ENCODE results near the gene KLHL40.

Gene KLHL40

GRCh38 chr3:42705058-42705767, 19.9 kb downstream of the KLHL40 start:
- Histone ChIP-seq H3K9ac (ENCODE audit: insufficient read length) (no peak overlapping the region), H3K9me3 (ENCODE audit: low read depth, low read length) (no peaks in the 10 kb centered on the region), H3K36me3 (ENCODE audit: insufficient read depth, low read length) (no peaks in the 10 kb centered on the region), H3K4me3 (no peak overlapping the region), H3K27ac (no peak overlapping the region)
- no peak for DNase-seq (ENCODE audit: low read depth, low spot score)
- TF ChIP-seq EZH2 (IDR thresholded peaks at IDR 0.05) = no peak
- TF ChIP-seq FOXP2 (optimal IDR thresholded peaks at IDR 0.05; ENCODE audit: control extremely low read depth, extremely low read length, insufficient read depth) = no peak

- DNase-seq (ENCODE audit: low read depth, low spot score) = no peak
- no peak for TF ChIP-seq FOXP2 (optimal IDR thresholded peaks at IDR 0.05; ENCODE audit: control extremely low read depth, extremely low read length, insufficient read depth)
- TF ChIP-seq EZH2 (IDR thresholded peaks at IDR 0.05) = no peak
- TF ChIP-seq POLR2AphosphoS5 (IDR thresholded peaks at IDR 0.05; ENCODE audit: borderline replicate concordance, low read depth, low read length) = no peak
- no peak overlapping the region for H3K27ac ChIP-seq
- no peak overlapping the region for H3K4me3 ChIP-seq
- no peak overlapping the region for H3K9ac ChIP-seq (ENCODE audit: insufficient read length)
- H3K9me3 ChIP-seq (ENCODE audit: low read depth, low read length) = no peaks in the 10 kb centered on the region
- no peaks in the 10 kb centered on the region for H3K36me3 ChIP-seq (ENCODE audit: insufficient read depth, low read length)
These were observed 20.7 kb downstream of the KLHL40 start for GRCh38 chr3:42705962-42706585.

DNA sequence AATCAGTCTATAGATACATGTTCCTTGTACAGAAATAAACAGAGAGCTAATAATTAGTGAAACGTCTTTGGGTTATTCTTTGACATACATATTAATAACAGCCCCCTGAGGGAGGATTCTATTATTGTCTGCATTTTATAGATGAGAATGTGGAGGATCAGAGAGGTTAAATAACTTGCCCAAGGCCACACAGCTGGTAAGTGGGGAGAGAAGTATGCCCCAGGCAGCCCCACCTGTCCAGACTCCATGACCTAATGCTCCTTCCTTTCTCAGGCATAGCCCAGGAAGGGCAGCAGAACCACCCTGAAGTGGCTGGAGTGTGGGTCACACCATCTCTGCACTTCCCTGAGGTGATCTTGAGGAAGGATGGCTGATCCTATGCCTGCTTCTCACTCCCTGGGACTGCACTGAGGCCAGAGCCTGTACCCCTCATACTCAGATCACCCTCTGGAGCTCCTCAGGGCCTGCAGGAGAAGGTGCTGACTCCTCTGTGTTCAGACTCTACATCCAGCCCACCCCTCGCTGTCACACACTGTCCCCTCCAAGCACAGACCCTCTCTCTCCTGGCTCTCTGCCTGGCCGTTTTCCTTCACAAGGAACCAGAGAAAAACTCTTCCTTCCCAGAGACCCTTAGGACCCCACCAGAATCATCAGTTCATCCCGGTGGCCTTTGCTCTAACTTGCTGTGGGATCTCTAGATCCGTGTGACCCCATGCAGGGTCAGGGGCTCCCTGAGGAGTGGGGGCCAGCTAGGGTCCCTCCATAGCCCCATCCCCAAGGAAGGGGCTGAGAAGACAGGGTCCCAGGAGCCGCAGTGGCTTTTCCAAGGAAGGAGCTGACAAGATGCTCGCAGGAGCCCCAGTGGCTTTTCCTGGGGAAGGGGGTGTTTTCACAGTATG, 21.6 kb downstream of the KLHL40 start:
- no peak for DNase-seq (ENCODE audit: low read depth, low spot score)
- Histone ChIP-seq H3K27ac (no peak overlapping the region), H3K4me3 (no peak overlapping the region), H3K9ac (ENCODE audit: insufficient read length) (no peak overlapping the region), H3K9me3 (ENCODE audit: low read depth, low read length) (no peaks in the 10 kb centered on the region), H3K36me3 (ENCODE audit: insufficient read depth, low read length) (no peaks in the 10 kb centered on the region)
- TF ChIP-seq POLR2AphosphoS5 (IDR thresholded peaks at IDR 0.05; ENCODE audit: borderline replicate concordance, low read depth, low read length) (no peak), EZH2 (IDR thresholded peaks at IDR 0.05) (no peak), FOXP2 (optimal IDR thresholded peaks at IDR 0.05; ENCODE audit: control extremely low read depth, extremely low read length, insufficient read depth) (no peak)

- Histone ChIP-seq H3K27ac (no peak overlapping the region), H3K9ac (ENCODE audit: insufficient read length) (no peak overlapping the region), H3K9me3 (ENCODE audit: low read depth, low read length) (no peaks in the 10 kb centered on the region), H3K4me3 (no peak overlapping the region), H3K36me3 (ENCODE audit: insufficient read depth, low read length) (no peaks in the 10 kb centered on the region)
- DNase-seq (ENCODE audit: low read depth, low spot score) = no peak
- TF ChIP-seq POLR2AphosphoS5 (IDR thresholded peaks at IDR 0.05; ENCODE audit: borderline replicate concordance, low read depth, low read length) (no peak), EZH2 (IDR thresholded peaks at IDR 0.05) (no peak), FOXP2 (optimal IDR thresholded peaks at IDR 0.05; ENCODE audit: control extremely low read depth, extremely low read length, insufficient read depth) (no peak)
These were observed 22.5 kb downstream of the KLHL40 start for GRCh38 chr3:42707620-42708355.

- Histone ChIP-seq H3K9me3 (ENCODE audit: low read depth, low read length) (no peaks in the 10 kb centered on the region), H3K27ac (no peak overlapping the region), H3K9ac (ENCODE audit: insufficient read length) (no peak overlapping the region), H3K4me3 (no peak overlapping the region), H3K36me3 (ENCODE audit: insufficient read depth, low read length) (no peaks in the 10 kb centered on the region)
- DNase-seq (ENCODE audit: low read depth, low spot score) = no peak
- TF ChIP-seq EZH2 (IDR thresholded peaks at IDR 0.05) = no peak
- no peak for TF ChIP-seq FOXP2 (optimal IDR thresholded peaks at IDR 0.05; ENCODE audit: control extremely low read depth, extremely low read length, insufficient read depth)
- TF ChIP-seq POLR2AphosphoS5 (IDR thresholded peaks at IDR 0.05; ENCODE audit: borderline replicate concordance, low read depth, low read length) = no peak
These were observed 23.3 kb downstream of the KLHL40 start for GRCh38 chr3:42708611-42709151.

- H3K9me3 ChIP-seq (ENCODE audit: low read depth, low read length) = no peaks in the 10 kb centered on the region
- TF ChIP-seq EZH2 (IDR thresholded peaks at IDR 0.05) (no peak), POLR2AphosphoS5 (IDR thresholded peaks at IDR 0.05; ENCODE audit: borderline replicate concordance, low read depth, low read length) (no peak), FOXP2 (optimal IDR thresholded peaks at IDR 0.05; ENCODE audit: control extremely low read depth, extremely low read length, insufficient read depth) (no peak)
- H3K4me3 ChIP-seq = no peak overlapping the region
- no peak for DNase-seq (ENCODE audit: low read depth, low spot score)
- H3K9ac ChIP-seq (ENCODE audit: insufficient read length) = no peak overlapping the region
- H3K27ac ChIP-seq = no peak overlapping the region
- H3K36me3 ChIP-seq (ENCODE audit: insufficient read depth, low read length) = no peaks in the 10 kb centered on the region
These were observed 24.3 kb downstream of the KLHL40 start for GRCh38 chr3:42709621-42710020.

DNA sequence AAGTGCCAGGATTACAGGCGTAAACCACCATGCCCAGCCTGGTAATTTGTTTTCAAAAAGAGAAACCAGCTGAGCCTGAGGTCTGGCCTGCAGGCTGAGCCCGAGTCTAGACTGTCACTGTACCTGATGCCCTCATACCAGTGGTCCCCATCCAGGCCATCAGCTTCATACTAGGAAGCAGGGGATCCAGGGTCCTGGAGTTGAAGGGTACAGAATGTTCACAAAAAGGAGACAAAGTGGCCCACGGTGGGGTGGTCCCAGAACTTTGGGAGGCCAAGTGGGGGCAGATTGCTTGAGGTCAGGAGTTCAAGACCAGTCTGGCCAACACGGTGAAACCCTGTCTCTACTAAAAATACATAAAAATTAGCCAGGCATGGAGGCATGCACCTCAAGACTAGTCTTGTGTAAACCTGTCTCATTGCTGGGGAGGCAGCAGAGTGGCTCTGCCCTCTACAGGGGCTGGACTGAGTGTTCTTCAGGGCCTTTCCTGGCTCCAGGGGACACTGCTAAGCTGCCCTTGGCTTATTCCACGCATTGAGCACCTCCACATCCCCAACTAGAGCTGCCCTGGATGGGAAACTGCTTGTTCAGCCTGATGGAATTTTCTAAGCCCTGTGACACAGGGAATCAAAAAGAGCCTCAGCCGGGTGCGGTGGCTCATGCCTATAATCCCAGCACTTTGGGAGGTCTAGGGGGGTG, 25.1 kb downstream of the KLHL40 start:
- TF ChIP-seq POLR2AphosphoS5 (IDR thresholded peaks at IDR 0.05; ENCODE audit: borderline replicate concordance, low read depth, low read length) (no peak), FOXP2 (optimal IDR thresholded peaks at IDR 0.05; ENCODE audit: control extremely low read depth, extremely low read length, insufficient read depth) (no peak), EZH2 (IDR thresholded peaks at IDR 0.05) (no peak)
- Histone ChIP-seq H3K27ac (no peak overlapping the region), H3K9ac (ENCODE audit: insufficient read length) (no peak overlapping the region), H3K36me3 (ENCODE audit: insufficient read depth, low read length) (no peaks in the 10 kb centered on the region), H3K4me3 (no peak overlapping the region), H3K9me3 (ENCODE audit: low read depth, low read length) (no peaks in the 10 kb centered on the region)
- no peak for DNase-seq (ENCODE audit: low read depth, low spot score)
